ENCODE results near the gene GSG1L. TPM values are rescaled to one million over a fixed set of nuclear protein-coding genes. Genes with fewer than 3 reads are reported as not detected.

GSG1L gene
- total and polyA plus RNA-seq, 2 of the 13 experiments (the other 11 are each of a cell fraction or from before 2014, with no cell fraction given): not detected

DNA sequence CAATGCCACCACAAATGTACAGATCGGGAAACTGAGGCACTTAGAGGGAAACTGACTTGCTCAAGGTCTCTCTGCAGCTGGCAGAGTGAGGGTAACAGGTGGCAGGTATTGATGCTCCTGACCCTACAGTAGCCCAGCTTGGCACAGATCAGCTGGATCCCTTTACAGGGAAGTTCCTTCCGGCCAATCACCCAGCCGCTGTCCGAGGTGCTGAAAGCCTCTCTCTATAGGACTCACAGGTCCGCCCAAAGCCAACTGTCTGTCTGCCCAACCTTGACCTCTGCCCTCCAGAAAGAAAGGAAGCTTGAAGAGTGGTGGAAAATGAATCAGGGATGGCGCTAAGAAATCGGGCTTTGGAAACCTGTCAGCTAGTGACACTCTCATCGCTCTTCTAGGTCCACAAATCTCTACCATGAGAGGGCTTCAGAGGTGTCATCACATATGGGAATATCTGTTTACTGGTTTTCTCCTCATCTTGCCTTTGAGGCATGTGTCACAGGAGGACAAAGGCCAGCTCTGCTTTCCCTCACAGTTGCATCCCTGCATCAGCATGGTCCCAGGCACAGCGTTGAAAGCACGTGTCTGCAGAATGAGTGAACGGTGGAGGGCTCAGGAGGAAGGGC is 267.4 kb downstream of the GSG1L start (continued):
- TF ChIP-seq ZNF557 (CRISPR knock-in tag; IDR thresholded peaks at IDR 0.05) (peak; percentile 94; the same call in 1 of the 2 replicates), ETV6 (CRISPR knock-in tag; conservative IDR thresholded peaks at IDR 0.05) (peak; percentile 88; the same call in 1 of the 2 replicates), NFYB (CRISPR knock-in tag; IDR thresholded peaks at IDR 0.05) (0 out of 2 replicates have a peak, but pooled peaks have one; percentile 32), ISX (CRISPR knock-in tag; conservative IDR thresholded peaks at IDR 0.05) (0 out of 2 replicates have a peak, but pooled peaks have one; percentile 72), CCDC6 (CRISPR knock-in tag; IDR thresholded peaks at IDR 0.05) (peak; percentile 45; the same call in 1 of the 2 replicates), FOXO1 (CRISPR knock-in tag; IDR thresholded peaks at IDR 0.05) (0 out of 2 replicates have a peak, but pooled peaks have one; percentile 26), FOXK1 (CRISPR knock-in tag; IDR thresholded peaks at IDR 0.05; ENCODE audit: borderline replicate concordance, low read depth) (peak; percentile 47; the same call in 1 of the 2 replicates), SPEN (CRISPR knock-in tag; IDR thresholded peaks at IDR 0.05; ENCODE audit: low read depth) (0 out of 2 replicates have a peak, but pooled peaks have one; percentile 31), GZF1 (CRISPR knock-in tag; IDR thresholded peaks at IDR 0.05) (no peak), ZNF841 (CRISPR knock-in tag; IDR thresholded peaks at IDR 0.05; ENCODE audit: borderline replicate concordance) (peak; percentile 40; the same call in 1 of the 2 replicates), ZNF589 (CRISPR knock-in tag; conservative IDR thresholded peaks at IDR 0.05) (peak; percentile 80; the same call in 1 of the 2 replicates)
- TF ChIP-seq, protein P1, sequence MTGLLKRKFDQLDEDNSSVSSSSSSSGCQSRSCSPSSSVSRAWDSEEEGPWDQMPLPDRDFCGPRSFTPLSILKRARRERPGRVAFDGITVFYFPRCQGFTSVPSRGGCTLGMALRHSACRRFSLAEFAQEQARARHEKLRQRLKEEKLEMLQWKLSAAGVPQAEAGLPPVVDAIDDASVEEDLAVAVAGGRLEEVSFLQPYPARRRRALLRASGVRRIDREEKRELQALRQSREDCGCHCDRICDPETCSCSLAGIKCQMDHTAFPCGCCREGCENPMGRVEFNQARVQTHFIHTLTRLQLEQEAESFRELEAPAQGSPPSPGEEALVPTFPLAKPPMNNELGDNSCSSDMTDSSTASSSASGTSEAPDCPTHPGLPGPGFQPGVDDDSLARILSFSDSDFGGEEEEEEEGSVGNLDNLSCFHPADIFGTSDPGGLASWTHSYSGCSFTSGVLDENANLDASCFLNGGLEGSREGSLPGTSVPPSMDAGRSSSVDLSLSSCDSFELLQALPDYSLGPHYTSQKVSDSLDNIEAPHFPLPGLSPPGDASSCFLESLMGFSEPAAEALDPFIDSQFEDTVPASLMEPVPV (CRISPR knock-in tag; IDR thresholded peaks at IDR 0.05): no peak
- TF ChIP-seq, protein P2, sequence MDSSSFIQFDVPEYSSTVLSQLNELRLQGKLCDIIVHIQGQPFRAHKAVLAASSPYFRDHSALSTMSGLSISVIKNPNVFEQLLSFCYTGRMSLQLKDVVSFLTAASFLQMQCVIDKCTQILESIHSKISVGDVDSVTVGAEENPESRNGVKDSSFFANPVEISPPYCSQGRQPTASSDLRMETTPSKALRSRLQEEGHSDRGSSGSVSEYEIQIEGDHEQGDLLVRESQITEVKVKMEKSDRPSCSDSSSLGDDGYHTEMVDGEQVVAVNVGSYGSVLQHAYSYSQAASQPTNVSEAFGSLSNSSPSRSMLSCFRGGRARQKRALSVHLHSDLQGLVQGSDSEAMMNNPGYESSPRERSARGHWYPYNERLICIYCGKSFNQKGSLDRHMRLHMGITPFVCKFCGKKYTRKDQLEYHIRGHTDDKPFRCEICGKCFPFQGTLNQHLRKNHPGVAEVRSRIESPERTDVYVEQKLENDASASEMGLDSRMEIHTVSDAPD (CRISPR knock-in tag; IDR thresholded peaks at IDR 0.05): no peak
- TF ChIP-seq, protein P3, sequence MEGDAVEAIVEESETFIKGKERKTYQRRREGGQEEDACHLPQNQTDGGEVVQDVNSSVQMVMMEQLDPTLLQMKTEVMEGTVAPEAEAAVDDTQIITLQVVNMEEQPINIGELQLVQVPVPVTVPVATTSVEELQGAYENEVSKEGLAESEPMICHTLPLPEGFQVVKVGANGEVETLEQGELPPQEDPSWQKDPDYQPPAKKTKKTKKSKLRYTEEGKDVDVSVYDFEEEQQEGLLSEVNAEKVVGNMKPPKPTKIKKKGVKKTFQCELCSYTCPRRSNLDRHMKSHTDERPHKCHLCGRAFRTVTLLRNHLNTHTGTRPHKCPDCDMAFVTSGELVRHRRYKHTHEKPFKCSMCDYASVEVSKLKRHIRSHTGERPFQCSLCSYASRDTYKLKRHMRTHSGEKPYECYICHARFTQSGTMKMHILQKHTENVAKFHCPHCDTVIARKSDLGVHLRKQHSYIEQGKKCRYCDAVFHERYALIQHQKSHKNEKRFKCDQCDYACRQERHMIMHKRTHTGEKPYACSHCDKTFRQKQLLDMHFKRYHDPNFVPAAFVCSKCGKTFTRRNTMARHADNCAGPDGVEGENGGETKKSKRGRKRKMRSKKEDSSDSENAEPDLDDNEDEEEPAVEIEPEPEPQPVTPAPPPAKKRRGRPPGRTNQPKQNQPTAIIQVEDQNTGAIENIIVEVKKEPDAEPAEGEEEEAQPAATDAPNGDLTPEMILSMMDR (CRISPR knock-in tag; IDR thresholded peaks at IDR 0.05): no peak
- TF ChIP-seq, protein P4, sequence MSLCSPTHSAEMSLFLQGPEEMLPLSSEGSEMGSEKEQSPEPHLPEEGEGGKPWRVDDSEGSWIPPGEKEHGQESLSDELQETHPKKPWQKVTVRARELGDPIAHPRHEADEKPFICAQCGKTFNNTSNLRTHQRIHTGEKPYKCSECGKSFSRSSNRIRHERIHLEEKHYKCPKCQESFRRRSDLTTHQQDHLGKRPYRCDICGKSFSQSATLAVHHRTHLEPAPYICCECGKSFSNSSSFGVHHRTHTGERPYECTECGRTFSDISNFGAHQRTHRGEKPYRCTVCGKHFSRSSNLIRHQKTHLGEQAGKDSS (CRISPR knock-in tag; IDR thresholded peaks at IDR 0.05; ENCODE audit: borderline replicate concordance, low read depth): no peak
- TF ChIP-seq, protein P5, sequence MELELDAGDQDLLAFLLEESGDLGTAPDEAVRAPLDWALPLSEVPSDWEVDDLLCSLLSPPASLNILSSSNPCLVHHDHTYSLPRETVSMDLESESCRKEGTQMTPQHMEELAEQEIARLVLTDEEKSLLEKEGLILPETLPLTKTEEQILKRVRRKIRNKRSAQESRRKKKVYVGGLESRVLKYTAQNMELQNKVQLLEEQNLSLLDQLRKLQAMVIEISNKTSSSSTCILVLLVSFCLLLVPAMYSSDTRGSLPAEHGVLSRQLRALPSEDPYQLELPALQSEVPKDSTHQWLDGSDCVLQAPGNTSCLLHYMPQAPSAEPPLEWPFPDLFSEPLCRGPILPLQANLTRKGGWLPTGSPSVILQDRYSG (CRISPR knock-in tag; IDR thresholded peaks at IDR 0.05): no peak
- TF ChIP-seq, protein P6, sequence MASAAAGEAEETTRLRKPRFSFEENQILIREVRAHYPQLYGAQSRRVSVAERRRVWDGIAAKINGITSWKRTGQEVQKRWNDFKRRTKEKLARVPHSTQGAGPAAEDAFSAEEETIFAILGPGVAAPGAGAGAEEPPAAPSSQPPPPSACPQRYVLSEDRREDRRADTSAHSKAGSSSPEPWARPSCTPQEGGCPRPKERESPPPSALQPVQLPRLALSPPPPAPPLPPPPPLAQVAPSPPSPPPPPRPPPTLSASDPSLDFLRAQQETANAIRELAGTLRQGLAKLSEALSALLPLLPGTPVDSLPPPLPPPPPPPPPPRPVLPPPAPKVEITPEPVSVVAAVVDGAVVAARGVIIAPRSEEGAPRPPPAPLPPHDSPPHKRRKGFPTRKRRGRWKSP (CRISPR knock-in tag; IDR thresholded peaks at IDR 0.05): 0 out of 2 replicates have a peak, but pooled peaks have one; percentile 31
- TF ChIP-seq, protein P7, sequence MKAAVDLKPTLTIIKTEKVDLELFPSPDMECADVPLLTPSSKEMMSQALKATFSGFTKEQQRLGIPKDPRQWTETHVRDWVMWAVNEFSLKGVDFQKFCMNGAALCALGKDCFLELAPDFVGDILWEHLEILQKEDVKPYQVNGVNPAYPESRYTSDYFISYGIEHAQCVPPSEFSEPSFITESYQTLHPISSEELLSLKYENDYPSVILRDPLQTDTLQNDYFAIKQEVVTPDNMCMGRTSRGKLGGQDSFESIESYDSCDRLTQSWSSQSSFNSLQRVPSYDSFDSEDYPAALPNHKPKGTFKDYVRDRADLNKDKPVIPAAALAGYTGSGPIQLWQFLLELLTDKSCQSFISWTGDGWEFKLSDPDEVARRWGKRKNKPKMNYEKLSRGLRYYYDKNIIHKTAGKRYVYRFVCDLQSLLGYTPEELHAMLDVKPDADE (CRISPR knock-in tag; IDR thresholded peaks at IDR 0.05): no peak

All from HepG2 (cell line).